Activated CD4-positive, alpha-beta memory T cell treated with anti-CD3 and anti-CD28 coated beads, Interleukin-2, amount 10 ng/mL, durations not matched to agents 7 days and 5 days (primary cell): ENCODE data around the gene EYS. TPM values are rescaled to one million over a fixed set of nuclear protein-coding genes. Genes with fewer than 3 reads are reported as not detected.
"Not testable (repeated sequence)": the region's sequence is repeated elsewhere in the genome, so short reads cannot be mapped to it uniquely, and the experiment has no call there.

ENCODE experiments used
- CTCF ChIA-PET: fragments of 350-600 bp; sonication (Branson Sonifier 250); formaldehyde crosslinking; loops from one replicate; lab custom pipeline; 2021; ENCODE audit warnings: antibody characterized with exemption, inconsistent platforms; lab: Charles Lee
- POLR2A ChIA-PET: fragments of 350-600 bp; sonication (Branson Sonifier 250); formaldehyde crosslinking; loops from one replicate; lab custom pipeline; 2021; ENCODE audit warnings: antibody characterized with exemption; lab: Charles Lee
- DNase-seq: peaks from one replicate; pipeline ENCODE4 v3.0.0-alpha.2; 2020
- H3K27ac Mint-ChIP-seq: one replicate; pipeline ENCODE4 v1.8.0; 2021; ENCODE audit warnings: mild to moderate bottlenecking, mixed read lengths
- H3K27me3 Mint-ChIP-seq: one replicate; pipeline ENCODE4 v1.8.0; 2021; ENCODE audit warnings: mixed read lengths
- H3K36me3 Mint-ChIP-seq: one replicate; pipeline ENCODE4 v1.8.0; 2021; ENCODE audit warnings: low read depth, mixed read lengths
- H3K4me1 Mint-ChIP-seq: one replicate; pipeline ENCODE4 v1.8.0; 2021; ENCODE audit warnings: mixed read lengths
- H3K4me3 Mint-ChIP-seq: one replicate; pipeline ENCODE4 v1.8.0; 2021; ENCODE audit warnings: mild to moderate bottlenecking, mixed read lengths
- H3K9me3 Mint-ChIP-seq: one replicate; pipeline ENCODE4 v1.8.0; 2021; ENCODE audit warnings: mixed read lengths
- total RNA-seq, 2 experiments: library from RNA; stranded (reverse); gene quantifications; one replicate each; pipeline ENCODE4 v1.2.3, GENCODE V29; 2021

Gene EYS
- total RNA-seq, 2 experiments from 2014 or later = not detected

DNA sequence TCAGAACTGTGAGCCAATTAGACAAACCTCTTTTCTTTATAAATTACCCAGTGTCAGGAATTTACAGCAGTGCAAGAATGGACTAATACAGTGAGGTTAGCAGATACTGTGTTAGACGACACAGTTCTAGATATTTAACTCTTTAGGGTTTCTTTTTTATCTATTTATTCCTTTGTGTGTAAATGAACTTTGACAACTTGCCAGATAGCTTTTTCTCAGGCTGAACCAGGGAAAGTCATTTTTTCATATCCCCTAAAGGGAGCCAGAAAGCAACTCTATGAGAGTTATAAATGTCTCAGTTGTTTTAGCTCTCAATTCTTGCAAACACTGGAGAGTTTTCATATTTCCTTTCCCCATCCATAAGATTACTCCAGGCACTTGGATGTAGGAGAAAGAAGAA is 1794.1 kb downstream of the EYS start:
- H3K27me3 Mint-ChIP-seq = peaks cover 2% of the 10 kb centered on the region
- no peaks in the 10 kb centered on the region for H3K9me3 Mint-ChIP-seq
- no peaks in the 10 kb centered on the region for H3K36me3 Mint-ChIP-seq
- no peak for DNase-seq
- H3K4me3 Mint-ChIP-seq = no peak overlapping the region
- no peak overlapping the region for H3K27ac Mint-ChIP-seq
- no peaks in the 10 kb centered on the region for H3K4me1 Mint-ChIP-seq
- ChIA-PET POLR2A (no interaction called here), CTCF (no interaction called here)

DNA sequence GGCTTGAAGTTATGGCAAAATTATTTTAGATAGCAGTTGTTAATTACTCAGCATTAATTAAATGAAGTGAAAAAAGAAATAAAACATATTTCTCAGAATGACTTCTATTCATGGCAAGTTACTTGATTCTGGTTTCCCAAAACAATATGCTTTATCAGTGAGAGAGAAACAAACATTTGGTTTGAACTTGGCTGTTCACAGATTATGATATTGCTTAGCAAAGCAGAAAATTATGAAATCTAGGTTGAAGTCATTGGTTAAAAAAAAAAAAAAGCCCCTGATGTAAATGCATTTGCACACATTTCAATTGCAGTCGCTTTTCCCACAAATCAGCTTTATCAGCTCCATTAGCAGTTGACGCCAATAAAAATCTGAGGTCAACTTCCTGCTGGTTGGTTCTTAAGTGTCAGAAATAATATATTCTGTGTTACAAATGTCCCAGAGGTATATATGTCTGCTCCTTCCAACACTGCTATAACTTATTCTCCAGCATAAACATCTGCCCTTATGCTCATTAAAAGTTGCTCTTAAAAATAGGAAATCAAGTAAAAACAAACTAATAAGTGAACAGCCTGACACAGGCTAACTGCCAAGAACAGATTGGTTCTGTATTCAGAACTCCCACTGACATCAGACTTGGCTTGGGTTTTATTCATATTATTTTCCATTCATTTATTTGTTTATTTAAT is 1796.0 kb downstream of the EYS start:
- no peaks in the 10 kb centered on the region for H3K4me1 Mint-ChIP-seq
- no peaks in the 10 kb centered on the region for H3K9me3 Mint-ChIP-seq
- ChIA-PET CTCF (no interaction called here), POLR2A (no interaction called here)
- no peak for DNase-seq
- no peak overlapping the region for H3K4me3 Mint-ChIP-seq
- H3K27ac Mint-ChIP-seq = no peak overlapping the region
- no peaks in the 10 kb centered on the region for H3K36me3 Mint-ChIP-seq
- H3K27me3 Mint-ChIP-seq = peaks cover 2% of the 10 kb centered on the region

DNA sequence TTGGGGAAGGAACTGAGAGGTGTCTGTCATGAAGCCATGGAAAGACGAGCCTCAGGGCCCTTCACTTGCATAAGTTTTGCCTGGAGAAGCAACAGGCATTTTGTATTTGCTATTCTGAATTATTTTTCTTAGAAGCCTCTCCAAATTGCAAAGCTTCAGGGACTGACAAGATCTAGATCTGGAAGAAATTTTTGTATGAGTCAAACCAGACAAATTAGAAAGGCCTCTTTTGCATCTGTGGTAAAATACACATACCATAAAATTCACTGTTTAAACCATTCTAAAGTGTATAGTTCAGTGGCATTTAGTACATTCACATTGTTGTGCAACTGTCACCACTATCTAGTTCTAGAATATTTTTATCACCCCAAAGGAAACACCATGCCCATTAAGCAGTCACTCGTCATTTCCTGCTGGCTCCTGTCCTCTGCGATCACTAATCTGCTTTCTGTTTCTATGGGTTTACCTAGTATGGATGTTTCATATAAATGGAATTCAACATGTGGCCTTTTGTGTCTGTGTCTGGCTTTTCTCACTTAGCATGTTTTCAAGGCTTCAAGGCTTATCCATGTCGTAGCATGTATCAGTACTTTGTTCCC is 1802.3 kb downstream of the EYS start:
- CTCF ChIA-PET = no interaction called here
- DNase-seq = no peak
- no peaks in the 10 kb centered on the region for H3K9me3 Mint-ChIP-seq
- H3K4me3 Mint-ChIP-seq = no peak overlapping the region
- H3K27ac Mint-ChIP-seq = no peak overlapping the region
- POLR2A ChIA-PET = no interaction called here
- H3K27me3 Mint-ChIP-seq = peaks cover under 1% of the 10 kb centered on the region
- H3K36me3 Mint-ChIP-seq = no peaks in the 10 kb centered on the region
- no peaks in the 10 kb centered on the region for H3K4me1 Mint-ChIP-seq

DNA sequence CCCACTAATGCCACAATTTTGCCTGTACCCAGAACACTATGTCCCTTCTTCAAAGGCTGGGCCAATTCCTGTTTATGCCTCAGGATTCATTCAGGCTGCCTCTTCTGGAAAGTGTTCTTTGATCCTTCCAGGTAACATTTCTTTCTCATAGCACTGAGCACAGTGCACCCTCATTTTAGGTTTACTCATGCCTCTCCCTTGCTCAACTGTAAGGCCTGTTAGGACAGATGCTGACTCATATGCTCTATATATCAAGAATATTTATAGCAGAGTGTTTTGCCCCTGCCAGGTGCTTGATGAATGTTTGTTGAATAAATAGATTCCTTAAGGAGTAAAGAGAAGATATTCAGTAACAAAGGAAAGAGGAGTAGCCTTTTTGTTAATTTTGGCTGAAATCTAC is 1807.5 kb downstream of the EYS start:
- DNase-seq = no peak
- Mint-ChIP-seq H3K9me3 (no peaks in the 10 kb centered on the region), H3K4me3 (no peak overlapping the region), H3K36me3 (no peaks in the 10 kb centered on the region), H3K27me3 (no peaks in the 10 kb centered on the region), H3K27ac (no peak overlapping the region), H3K4me1 (no peaks in the 10 kb centered on the region)
- CTCF ChIA-PET = no interaction called here
- POLR2A ChIA-PET = no interaction called here

DNA sequence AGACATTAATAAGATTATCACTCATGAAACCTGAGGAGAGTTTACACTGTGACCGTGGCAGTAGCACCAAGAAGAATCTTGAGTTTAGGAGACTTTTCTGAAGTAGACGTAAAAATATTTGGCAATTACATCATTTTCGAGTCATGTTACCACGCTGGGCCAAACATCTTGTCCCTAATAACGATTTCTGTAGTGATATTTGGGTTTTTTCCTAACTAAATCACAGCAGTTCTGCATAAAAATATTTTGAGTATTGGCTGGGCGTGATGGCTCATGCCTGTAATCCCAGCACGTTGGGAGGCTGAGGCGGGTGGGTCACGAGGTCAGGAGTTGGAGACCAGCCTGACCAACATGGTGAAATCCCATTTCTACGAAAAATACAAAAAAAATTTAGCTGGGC is 1809.1 kb downstream of the EYS start:
- no peaks in the 10 kb centered on the region for H3K4me1 Mint-ChIP-seq
- no peaks in the 10 kb centered on the region for H3K9me3 Mint-ChIP-seq
- CTCF ChIA-PET = no interaction called here
- no peaks in the 10 kb centered on the region for H3K36me3 Mint-ChIP-seq
- H3K4me3 Mint-ChIP-seq = no peak overlapping the region
- no peak for DNase-seq
- H3K27me3 Mint-ChIP-seq = no peaks in the 10 kb centered on the region
- POLR2A ChIA-PET = no interaction called here
- no peak overlapping the region for H3K27ac Mint-ChIP-seq

DNA sequence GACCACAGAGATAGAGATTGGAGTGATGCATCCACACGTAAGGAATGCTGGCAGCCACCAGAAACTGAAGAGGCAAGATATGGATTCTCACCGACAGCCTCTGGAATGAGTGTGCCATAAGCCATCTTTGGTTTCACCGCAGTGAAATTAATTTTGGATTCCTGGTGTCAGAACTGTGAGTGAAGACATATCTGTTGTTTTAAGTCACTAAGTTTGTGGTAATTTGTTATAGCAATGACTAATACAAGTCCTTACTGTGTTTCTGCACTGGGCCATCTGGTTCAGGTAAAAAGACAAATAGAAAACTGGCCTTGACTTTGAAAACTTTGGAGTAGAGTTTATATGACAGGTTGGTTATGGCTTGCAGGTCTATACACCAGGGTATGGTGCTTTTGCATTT is 1809.6 kb downstream of the EYS start:
- CTCF ChIA-PET = no interaction called here
- POLR2A ChIA-PET = no interaction called here
- H3K36me3 Mint-ChIP-seq = no peaks in the 10 kb centered on the region
- no peak overlapping the region for H3K27ac Mint-ChIP-seq
- no peaks in the 10 kb centered on the region for H3K4me1 Mint-ChIP-seq
- H3K4me3 Mint-ChIP-seq = no peak overlapping the region
- no peak for DNase-seq
- H3K27me3 Mint-ChIP-seq = no peaks in the 10 kb centered on the region
- H3K9me3 Mint-ChIP-seq = no peaks in the 10 kb centered on the region

DNA sequence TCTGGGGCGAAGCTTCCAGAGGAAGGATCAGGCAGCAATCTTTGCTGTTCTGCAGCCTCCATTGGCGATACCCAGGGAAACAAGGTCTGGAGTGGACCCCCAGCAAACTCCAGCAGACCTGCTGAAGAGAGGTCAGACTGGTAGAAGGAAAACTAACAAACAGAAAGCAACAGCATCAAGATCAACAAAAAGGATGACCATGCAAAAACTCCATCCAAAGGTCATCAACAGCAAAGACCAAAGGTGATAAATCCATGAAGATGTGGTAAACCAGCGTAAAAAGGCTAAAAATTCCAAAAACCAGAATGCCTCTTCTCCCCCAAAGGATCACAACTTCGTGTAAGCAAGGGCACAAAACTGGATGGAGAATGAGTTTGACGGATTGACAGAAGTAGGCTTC is 1818.6 kb downstream of the EYS start:
- H3K27me3 Mint-ChIP-seq = no peaks in the 10 kb centered on the region
- no peak overlapping the region for H3K27ac Mint-ChIP-seq
- ChIA-PET CTCF (no interaction called here), POLR2A (no interaction called here)
- no peaks in the 10 kb centered on the region for H3K9me3 Mint-ChIP-seq
- H3K36me3 Mint-ChIP-seq = no peaks in the 10 kb centered on the region
- H3K4me1 Mint-ChIP-seq = no peaks in the 10 kb centered on the region
- no peak for DNase-seq
- no peak overlapping the region for H3K4me3 Mint-ChIP-seq

DNA sequence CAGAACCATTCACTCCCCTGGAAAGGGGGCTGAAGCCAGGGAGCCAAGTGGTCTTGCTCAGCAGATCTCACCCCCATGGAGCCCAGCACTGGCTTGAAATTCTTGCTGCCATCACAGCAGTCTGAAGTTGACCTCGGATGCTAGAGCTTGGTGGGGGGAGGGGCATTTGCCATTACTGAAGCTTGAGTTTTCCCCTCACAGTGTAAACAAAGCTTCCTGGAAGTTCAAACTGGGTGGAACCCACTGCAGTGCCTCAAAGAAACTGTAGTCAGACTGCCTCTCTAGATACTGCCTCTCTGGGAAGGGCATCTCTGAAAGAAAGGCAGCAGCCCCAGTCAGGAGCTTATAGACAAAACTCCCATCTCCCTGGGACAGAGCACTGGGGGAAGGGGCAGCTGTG is 1819.2 kb downstream of the EYS start:
- POLR2A ChIA-PET, H3K4me3 Mint-ChIP-seq, H3K36me3 Mint-ChIP-seq, H3K27me3 Mint-ChIP-seq, CTCF ChIA-PET, H3K4me1 Mint-ChIP-seq, DNase-seq, H3K9me3 Mint-ChIP-seq, H3K27ac Mint-ChIP-seq: not testable (repeated sequence)

DNA sequence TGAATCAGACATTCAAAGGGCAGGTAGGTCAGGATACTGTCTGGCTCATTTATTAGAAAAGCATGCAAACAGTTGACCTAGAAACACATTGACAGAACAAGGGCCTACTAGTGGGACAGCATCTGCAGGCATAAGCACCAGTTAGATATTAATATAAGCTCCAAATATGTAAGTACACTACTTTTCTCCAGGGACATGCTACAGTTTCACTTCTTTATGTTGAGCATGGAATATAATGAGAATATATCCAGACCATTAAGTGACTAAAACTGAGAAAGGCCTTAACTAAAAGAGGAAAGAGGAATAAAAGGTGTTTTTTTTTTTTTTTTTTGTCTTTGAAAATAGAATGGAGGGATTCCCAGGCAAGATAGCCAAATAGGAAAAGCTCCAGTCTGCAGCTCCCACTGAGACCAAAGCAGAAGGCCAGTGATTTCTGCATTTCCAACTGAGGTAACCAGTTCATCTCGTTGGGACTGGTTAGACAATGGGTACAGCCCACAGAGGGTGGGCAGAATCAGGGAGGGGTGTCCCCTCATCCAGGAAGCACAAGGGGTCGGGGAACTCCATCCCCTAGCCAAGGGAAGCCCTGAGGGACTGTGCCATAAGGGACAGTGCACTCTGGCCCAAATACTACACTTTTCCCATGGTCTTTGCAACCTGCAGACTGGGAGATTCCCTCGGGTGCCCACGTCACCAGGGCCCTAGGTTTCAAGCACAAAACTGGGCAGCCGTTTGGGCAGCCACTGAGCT is 1819.8 kb downstream of the EYS start:
- Mint-ChIP-seq H3K27ac (no peak overlapping the region), H3K36me3 (no peaks in the 10 kb centered on the region), H3K9me3 (no peaks in the 10 kb centered on the region), H3K4me1 (no peaks in the 10 kb centered on the region), H3K4me3 (no peak overlapping the region), H3K27me3 (no peaks in the 10 kb centered on the region)
- DNase-seq = no peak
- ChIA-PET POLR2A (no interaction called here), CTCF (no interaction called here)

DNA sequence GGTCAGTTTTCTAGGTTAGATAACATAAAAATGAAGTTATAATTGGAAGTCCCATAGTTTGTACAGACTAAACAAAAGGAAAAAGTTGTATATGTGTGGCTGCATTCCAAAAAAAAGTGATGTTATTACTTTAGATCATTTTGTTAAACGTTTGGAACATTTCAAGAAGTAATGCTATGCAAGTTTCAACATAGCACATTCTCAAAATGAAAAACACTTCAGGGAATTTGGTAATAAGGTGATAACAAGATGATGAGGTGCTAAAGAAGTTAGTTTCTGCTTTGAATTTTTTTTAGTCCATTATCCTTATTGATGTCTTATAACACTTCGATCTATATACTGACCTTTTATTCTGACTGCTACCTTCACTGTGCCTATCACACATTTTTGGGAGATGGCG is 1820.7 kb downstream of the EYS start:
- Mint-ChIP-seq H3K27ac (no peak overlapping the region), H3K36me3 (no peaks in the 10 kb centered on the region), H3K9me3 (no peaks in the 10 kb centered on the region), H3K4me1 (no peaks in the 10 kb centered on the region), H3K27me3 (no peaks in the 10 kb centered on the region), H3K4me3 (no peak overlapping the region)
- POLR2A ChIA-PET = no interaction called here
- CTCF ChIA-PET = no interaction called here
- no peak for DNase-seq

DNA sequence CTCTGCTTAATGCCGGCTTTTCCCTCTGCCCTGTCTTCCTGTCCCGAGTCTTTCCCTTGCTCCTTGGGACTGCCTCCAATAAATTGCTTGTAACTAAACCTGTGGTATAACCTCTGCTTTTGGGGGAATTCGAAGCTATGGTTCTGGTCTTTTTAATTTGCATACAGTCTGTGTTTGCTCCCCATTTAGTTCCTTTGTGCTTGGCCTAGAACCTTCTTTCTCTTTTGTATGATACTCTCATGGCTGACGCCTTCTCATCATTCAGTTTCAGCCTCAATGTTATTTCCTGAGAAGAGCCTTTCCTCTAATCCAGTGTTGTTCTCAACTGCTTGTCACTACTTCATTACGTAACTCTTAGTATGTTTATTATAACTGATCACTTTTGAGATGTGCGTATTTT is 1823.4 kb downstream of the EYS start:
- POLR2A ChIA-PET = no interaction called here
- H3K27me3 Mint-ChIP-seq = no peaks in the 10 kb centered on the region
- DNase-seq = no peak
- H3K27ac Mint-ChIP-seq = no peak overlapping the region
- H3K4me1 Mint-ChIP-seq = no peaks in the 10 kb centered on the region
- CTCF ChIA-PET = no interaction called here
- no peaks in the 10 kb centered on the region for H3K36me3 Mint-ChIP-seq
- H3K4me3 Mint-ChIP-seq = no peak overlapping the region
- H3K9me3 Mint-ChIP-seq = no peaks in the 10 kb centered on the region

DNA sequence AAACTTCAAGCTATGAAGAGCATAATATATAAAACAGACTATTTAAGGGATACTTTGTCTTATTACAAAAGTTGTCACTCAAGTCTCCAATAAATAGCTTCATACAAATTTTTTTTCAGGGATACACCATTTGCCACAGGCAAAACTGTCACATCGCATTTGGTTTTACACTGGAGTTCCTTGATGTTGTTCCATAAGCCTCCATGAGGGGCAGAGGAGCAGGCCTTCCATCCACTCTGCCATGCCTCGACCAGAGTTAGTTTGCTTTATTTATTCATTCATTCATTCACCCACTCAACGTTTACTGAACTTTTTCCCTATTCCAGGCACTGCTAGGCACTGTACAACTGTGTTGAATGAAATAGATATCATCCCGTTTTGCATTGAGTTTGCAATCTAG is 1824.8 kb downstream of the EYS start:
- no peaks in the 10 kb centered on the region for H3K27me3 Mint-ChIP-seq
- H3K9me3 Mint-ChIP-seq = no peaks in the 10 kb centered on the region
- H3K4me1 Mint-ChIP-seq = no peaks in the 10 kb centered on the region
- no peaks in the 10 kb centered on the region for H3K36me3 Mint-ChIP-seq
- CTCF ChIA-PET = no interaction called here
- H3K27ac Mint-ChIP-seq = no peak overlapping the region
- H3K4me3 Mint-ChIP-seq = no peak overlapping the region
- POLR2A ChIA-PET = no interaction called here
- DNase-seq = no peak

DNA sequence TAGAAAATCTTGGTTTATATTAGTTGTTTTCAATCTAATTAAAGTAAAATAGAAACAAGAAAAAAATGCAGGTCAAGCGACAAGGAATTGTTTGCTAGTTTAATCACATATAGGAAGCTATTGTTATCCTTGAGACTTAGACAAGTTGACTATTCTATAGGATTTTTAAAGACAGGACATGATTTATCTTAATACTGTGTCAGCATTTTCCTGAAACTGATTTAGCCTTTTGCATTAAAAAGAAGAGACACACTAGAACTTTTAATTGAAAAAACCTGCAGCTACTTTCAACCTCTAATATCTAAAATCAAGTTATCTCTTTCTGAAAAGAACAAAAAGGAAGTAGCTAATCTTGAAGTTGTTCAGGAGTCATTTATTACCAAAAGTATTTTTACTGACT is 1825.2 kb downstream of the EYS start:
- ChIA-PET POLR2A (no interaction called here), CTCF (no interaction called here)
- H3K4me3 Mint-ChIP-seq = no peak overlapping the region
- H3K27ac Mint-ChIP-seq = no peak overlapping the region
- H3K27me3 Mint-ChIP-seq = no peaks in the 10 kb centered on the region
- no peak for DNase-seq
- H3K36me3 Mint-ChIP-seq = no peaks in the 10 kb centered on the region
- H3K4me1 Mint-ChIP-seq = no peaks in the 10 kb centered on the region
- H3K9me3 Mint-ChIP-seq = no peaks in the 10 kb centered on the region

DNA sequence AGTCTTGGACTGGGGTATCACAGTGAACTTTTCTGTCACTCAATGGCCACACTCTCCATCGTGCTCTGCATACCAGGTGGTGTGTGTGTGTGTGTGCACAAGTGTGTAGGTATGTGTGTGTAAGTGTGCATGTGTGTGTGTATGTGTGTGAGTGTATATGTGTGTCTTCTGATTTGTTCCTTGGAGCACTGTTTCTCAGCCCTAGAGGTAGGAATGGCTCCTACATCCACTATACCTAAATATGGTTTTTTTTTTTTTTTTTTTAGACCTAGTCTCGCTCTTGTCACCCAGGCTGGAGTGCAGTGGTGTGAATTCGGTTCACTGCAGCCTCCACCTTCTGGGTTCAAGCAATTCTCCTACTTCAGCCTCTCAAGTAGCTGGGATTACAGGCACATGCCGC is 1834.8 kb downstream of the EYS start:
- CTCF ChIA-PET = interaction anchor here (0.6 kb wide), 1 partner anchor 9 kb away, joined by 3 read pairs; no protein-coding TSS in a partner anchor

More for the DNA sequence above, 1834.8 kb downstream of the EYS start:
- no peak overlapping the region for H3K27ac Mint-ChIP-seq
- H3K9me3 Mint-ChIP-seq = no peaks in the 10 kb centered on the region
- no peaks in the 10 kb centered on the region for H3K4me1 Mint-ChIP-seq
- no peaks in the 10 kb centered on the region for H3K36me3 Mint-ChIP-seq
- no peaks in the 10 kb centered on the region for H3K27me3 Mint-ChIP-seq
- no peak overlapping the region for H3K4me3 Mint-ChIP-seq
- no peak for DNase-seq
- POLR2A ChIA-PET = no interaction called here
